Measurements from ENCODE around the gene APOBEC3F.

The APOBEC3F gene

GRCh38 chr22:39095971-39096370, 55.3 kb downstream of the APOBEC3F start:
- DNase-seq, result no peak

- no peak for DNase-seq
These were observed 56.7 kb downstream of the APOBEC3F start, which contains the start of gene APOBEC3H for GRCh38 chr22:39097098-39098020. TSS of gene APOBEC3H (plus strand) at chr22:39097244. CDS start at chr22:39100279, 3,035 bp downstream.

- no peak for DNase-seq
These were observed 57.4 kb downstream of the APOBEC3F start for GRCh38 chr22:39098026-39098425.

- DNase-seq, result no peak
These were observed 57.9 kb downstream of the APOBEC3F start for GRCh38 chr22:39098576-39098975.

GRCh38 chr22:39101226-39101625, 60.6 kb downstream of the APOBEC3F start:
- no peak for DNase-seq

- DNase-seq, result no peak
These were observed 62.8 kb downstream of the APOBEC3F start for GRCh38 chr22:39103431-39103830.

Data from HCEC 1CT (cell line).